HG03064 (cell line): Measurements from ENCODE around the gene WDFY2.
"Not testable (repeated sequence)": the region's sequence is repeated elsewhere in the genome, so short reads cannot be mapped to it uniquely, and the experiment has no call there.

Experiments used
- ATAC-seq: cut with Tn5 transposase; IDR thresholded peaks from one replicate; pipeline ENCODE4 v1.9.1; 2021; ENCODE audit warnings: low read depth; ENCODE audit not compliant: unreplicated experiment

Gene WDFY2, protein sequence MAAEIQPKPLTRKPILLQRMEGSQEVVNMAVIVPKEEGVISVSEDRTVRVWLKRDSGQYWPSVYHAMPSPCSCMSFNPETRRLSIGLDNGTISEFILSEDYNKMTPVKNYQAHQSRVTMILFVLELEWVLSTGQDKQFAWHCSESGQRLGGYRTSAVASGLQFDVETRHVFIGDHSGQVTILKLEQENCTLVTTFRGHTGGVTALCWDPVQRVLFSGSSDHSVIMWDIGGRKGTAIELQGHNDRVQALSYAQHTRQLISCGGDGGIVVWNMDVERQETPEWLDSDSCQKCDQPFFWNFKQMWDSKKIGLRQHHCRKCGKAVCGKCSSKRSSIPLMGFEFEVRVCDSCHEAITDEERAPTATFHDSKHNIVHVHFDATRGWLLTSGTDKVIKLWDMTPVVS

DNA sequence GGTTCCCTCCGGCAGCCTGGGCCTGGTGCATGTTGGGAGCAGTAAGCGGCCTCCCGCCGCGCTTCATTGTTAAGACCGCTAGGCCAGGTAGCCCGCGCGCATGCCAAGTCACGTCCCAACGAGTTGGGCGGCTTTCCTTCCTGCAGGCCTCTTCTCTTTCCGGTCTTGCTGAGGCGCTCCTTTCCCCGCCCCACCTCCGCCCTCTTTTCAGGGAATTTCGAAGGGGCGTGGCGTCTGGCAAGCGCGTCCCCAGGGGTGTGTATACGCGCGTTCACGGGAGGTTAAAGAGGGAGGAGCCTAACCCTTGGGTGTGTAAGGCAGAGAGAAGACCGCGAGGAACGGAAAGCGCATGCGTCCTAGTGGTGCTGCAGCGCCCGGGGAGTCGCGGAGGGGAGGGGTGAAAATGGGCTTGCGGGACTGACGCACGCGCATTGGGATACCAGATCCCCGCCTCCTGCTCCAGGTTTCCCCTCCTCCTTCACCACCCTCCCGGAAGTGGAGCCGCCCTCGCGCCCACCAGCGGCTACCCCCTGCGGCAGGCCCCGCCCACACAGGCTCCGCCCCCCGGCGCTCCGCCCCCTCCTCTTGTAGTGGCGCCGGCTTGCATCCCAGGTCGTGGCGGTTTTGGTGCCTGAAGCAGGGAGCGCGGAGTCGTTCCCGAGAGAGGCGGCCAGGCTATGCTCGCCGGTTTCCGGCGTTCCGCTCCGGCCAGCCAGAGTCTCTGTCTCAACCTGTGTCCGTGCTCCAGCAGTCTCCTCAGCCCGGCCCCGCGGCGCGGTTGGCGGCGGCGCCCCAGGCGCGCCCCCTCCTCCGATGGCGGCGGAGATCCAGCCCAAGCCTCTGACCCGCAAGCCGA, at the start of gene WDFY2:
Gene WDFY2 (plus strand): TSS at position 588 of the 856 bp plus-strand sequence. CDS start 226 bp downstream, at position 814.
- ATAC-seq = peak; percentile 69

DNA sequence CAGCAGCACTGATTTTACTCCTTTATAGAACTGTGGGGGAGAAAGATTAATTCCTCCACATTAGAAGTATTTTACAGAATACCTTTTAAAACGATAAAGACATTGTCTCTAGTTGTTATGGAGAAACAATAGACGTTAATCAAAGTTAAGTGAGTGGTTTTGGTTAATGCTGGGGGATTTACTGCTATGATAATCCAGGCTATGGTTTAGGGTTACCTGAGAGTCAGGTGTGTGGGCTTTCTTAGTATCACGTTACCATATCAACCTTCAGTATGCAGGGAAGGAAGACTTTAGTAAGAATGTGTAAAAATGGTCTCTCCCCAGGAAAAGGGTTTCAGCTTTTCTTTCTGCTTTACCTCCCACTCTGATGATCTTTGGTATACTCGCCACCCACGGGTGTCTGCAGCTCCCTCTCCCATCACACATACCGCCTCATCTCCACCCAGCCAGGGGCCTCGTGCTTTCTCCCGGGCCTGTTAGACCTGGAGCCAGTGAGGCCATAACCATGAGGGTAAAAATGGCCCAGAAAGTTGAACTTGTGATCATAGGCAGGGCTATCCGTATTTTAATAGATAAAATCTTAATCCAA, 45.6 kb upstream of the WDFY2 start:
- ATAC-seq = no peak

DNA sequence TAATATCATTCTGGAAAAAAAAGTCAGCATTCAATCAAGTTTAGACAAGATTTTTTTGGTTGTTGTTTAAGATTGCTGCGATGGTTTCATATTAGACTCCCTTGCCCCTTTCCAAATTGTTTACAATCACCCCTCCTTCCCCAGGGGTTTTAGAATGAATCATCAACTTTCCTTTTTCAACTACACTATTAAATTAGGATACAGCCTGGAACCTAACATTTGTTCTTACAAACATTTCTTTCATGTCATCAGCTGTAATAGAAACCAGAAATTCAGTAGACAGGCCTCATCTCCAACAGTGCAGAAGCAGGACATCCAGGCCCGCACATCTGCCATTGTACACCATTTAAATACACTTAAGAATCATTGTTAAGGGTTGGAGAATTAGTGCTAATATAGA, 44.4 kb upstream of the WDFY2 start:
- ATAC-seq = no peak

DNA sequence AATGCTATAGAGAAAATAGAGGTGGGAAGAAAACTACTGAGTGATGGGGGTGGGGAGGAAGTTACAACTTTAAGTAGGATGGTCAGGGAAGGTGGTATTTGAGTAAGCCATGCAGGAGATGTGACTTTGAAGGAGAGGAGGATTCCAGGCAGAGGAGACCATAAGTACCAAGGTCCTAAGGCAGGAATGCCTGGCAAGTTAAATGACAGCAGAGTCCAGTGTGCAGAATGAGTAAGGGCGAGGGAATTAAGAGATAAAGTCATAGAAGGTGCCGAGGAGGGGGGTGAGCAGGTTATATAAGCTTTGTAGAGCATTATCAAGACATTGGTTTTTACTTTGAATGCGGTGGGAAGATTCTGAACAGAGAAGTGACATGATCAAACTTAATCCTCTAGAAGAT, 43.2 kb upstream of the WDFY2 start:
- ATAC-seq = no peak

GRCh38 chr13:51541809-51542258, 42.4 kb upstream of the WDFY2 start:
- ATAC-seq = no peak

- no peak for ATAC-seq
These were observed 41.7 kb upstream of the WDFY2 start for GRCh38 chr13:51542346-51543242.

- not testable (repeated sequence) for ATAC-seq
These were observed 38.8 kb upstream of the WDFY2 start for GRCh38 chr13:51545446-51545845.

GRCh38 chr13:51547425-51548176, 36.7 kb upstream of the WDFY2 start:
- ATAC-seq = no peak

GRCh38 chr13:51549050-51549449, 35.2 kb upstream of the WDFY2 start:
- ATAC-seq = no peak

DNA sequence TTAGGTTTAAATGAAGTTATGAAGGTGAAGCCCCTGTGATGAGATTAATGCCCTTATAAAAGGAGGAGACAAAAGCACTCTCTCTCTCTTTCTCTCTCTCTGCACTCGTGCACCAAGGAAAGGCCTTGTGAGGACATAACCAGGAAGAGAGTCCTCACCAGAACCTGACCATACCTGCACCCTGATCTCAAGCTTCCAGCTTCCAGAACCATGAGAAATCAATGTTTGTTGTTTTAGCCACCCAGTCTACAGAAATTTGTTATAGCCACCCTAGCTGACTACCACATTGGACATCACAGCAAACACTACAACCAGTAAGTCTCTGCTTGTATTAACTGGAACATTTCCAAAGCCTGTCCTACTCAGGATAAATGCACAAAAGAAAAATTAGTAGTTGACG, 34.7 kb upstream of the WDFY2 start:
- ATAC-seq = no peak

- ATAC-seq = no peak
These were observed 34.1 kb upstream of the WDFY2 start for GRCh38 chr13:51550151-51550550.

GRCh38 chr13:51551416-51551815, 32.8 kb upstream of the WDFY2 start:
- ATAC-seq = no peak

DNA sequence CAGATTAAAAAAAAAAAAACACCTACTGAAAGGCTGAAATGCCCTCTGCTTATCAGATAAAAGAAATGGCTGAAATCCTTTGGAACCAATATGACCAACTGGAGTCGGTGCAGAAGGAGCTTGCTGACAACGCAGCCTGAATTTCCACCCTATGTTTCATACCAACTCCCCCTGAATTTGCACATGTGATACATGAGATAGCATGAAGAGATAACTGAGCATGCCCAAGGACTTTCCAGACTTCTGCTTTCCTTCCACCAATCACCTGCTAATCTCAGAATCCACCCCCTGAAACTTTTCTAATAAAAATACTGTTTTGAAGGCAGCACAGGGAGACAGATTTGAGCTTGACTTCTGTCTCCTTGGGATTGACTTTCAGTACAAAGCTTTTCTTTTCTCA, 32.2 kb upstream of the WDFY2 start:
- no peak for ATAC-seq

- ATAC-seq = no peak
These were observed 30.7 kb upstream of the WDFY2 start for GRCh38 chr13:51553531-51553930.

DNA sequence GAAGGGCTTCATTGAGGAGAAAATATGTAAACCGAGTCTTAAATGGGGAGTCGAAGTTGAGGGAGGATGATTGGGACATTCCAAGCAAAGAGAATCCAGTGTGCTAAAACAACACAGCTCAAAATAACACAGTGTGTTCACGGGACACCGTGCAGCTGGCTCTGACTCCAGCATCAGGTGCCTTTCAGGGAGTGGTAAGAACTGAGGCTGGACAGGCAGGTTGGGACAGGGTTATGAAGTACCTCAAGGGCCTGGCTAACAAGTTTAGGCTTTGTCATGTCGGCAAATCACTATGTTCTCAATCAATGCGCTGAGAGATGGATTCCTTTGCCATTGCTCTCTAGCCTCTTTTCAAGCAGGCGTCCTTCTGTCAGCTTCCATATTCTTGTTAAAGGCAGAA, 27.5 kb upstream of the WDFY2 start:
- ATAC-seq = no peak

DNA sequence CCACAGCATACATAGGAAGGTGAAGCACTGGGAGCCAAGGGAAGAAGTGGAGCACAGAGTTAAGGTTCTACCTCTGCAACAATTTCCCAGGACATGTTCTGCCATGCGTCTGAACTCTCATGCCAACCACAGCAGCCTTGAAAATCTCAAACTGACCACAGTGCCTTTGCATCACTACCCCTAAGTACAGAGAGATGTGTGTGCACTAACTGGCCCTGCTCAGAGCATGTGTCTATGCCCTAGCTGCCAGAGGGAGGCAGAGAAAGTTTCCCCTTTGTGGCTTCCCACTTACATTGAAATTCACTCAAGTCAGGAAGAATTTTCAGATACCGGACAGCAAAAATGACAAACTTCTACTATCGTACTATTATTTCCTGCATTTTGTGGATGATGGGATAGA, 26.8 kb upstream of the WDFY2 start:
- ATAC-seq = no peak

DNA sequence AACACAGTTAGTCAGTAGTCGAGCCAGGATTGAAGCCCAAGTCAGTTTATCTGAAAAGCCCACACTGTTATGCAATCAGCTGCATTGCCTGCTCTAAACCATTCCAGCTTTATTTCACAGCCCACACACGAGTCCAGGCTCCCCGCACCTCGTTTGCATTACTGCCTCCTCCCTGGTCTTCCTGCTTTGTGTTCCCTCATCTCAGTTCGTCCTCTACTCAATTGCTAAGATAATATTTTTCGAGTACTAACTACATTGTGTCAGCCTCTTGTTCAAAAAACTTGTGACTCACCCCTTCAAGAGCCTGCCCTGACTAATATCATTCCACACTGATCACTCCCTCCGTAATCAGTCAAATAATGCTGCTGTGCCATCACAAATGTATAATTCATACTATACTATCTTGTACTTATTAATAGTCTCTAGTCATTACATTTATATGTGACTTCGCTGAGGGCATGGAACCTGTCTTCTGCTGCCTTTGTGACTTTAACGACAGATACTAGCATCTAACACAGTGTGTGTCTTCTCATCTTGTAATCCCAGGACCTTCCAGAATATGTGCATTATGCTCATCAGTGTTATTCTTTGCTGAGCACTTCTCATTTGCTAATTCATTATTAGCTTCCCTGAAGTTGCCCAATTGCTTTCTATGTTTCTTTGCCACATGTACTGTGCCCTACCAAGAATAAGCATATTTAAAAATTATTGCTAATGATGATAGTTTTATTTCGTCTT, 26.2 kb upstream of the WDFY2 start:
- no peak for ATAC-seq

DNA sequence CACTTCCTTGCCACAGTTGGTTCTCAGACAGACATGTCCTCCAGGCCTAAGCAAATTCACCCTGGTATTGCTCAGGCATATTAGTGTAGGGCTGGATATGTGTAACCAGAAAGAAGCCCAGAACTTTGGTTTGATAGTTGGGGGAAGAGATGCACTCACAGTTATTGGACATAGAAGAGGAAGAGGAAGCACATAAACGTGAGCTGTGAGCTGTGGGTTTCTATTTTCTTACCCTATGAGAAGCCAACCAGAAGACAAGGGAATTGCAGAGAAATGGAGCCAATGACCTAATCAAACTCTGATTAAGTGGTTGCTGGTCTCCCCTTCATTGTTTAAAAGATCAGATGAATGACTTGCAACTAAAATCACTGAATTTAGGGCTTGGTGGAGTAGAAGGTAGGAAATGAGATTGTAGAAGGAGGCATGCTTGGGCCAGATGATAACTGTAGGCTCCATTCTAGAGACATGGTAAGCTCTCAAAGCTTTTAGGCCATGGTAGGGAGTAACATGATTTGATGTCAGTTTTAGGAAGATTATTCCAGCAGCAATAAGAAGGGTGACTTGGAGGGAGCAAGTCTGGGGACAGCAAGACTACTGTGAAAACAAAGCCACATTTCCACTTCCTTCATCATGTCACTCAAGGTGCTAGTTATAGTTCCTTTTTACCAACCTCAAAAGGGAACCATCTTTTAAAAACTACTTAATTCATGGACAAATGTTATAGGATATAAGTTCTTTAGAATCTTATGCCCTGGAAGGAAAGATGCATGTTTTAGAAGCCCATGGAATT, 24.1 kb upstream of the WDFY2 start:
- ATAC-seq = no peak
